ENCODE results near the gene H6PD. TPM values are rescaled to one million over a fixed set of nuclear protein-coding genes. Genes with fewer than 3 reads are reported as not detected.

H6PD gene
- total and polyA plus RNA-seq, 2 experiments from 2014 or later, result 1.2 to 4.7 TPM

DNA sequence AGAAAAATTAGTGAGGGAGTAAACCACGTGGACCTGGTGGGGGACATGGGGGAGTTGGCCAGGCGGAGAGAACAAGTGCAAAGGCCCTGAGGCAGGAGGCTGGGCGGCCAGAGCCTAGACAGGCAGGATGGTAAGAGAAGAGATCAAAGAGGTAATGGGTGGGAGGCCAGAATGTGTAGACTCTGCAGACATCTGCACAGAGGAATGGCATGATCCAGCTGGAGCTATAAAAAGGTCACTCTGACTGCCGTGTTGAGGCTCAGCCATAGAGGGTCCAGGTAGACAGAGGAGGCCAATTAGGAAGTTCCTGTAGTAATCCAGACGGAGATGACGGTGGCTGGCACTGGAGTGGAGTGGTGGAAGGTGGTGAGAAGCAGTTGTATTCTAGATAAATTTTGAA lies 3.6 kb downstream of the H6PD start:
- no peaks in the 10 kb centered on the region for H3K27me3 ChIP-seq (ENCODE audit: insufficient read depth)
- no peak overlapping the region for H3K27ac ChIP-seq (ENCODE audit: low read depth)
- no peak overlapping the region for H3K4me3 Mint-ChIP-seq
- H4K20me1 ChIP-seq (replicated peaks; ENCODE audit: insufficient read depth), result no peaks in the 10 kb centered on the region
- no peaks in the 10 kb centered on the region; the same call in 2 of the 3 replicates for H3K36me3 Mint-ChIP-seq (ENCODE audit: low read depth)
- no peak overlapping the region for H2AFZ ChIP-seq
- TF ChIP-seq, protein P1, sequence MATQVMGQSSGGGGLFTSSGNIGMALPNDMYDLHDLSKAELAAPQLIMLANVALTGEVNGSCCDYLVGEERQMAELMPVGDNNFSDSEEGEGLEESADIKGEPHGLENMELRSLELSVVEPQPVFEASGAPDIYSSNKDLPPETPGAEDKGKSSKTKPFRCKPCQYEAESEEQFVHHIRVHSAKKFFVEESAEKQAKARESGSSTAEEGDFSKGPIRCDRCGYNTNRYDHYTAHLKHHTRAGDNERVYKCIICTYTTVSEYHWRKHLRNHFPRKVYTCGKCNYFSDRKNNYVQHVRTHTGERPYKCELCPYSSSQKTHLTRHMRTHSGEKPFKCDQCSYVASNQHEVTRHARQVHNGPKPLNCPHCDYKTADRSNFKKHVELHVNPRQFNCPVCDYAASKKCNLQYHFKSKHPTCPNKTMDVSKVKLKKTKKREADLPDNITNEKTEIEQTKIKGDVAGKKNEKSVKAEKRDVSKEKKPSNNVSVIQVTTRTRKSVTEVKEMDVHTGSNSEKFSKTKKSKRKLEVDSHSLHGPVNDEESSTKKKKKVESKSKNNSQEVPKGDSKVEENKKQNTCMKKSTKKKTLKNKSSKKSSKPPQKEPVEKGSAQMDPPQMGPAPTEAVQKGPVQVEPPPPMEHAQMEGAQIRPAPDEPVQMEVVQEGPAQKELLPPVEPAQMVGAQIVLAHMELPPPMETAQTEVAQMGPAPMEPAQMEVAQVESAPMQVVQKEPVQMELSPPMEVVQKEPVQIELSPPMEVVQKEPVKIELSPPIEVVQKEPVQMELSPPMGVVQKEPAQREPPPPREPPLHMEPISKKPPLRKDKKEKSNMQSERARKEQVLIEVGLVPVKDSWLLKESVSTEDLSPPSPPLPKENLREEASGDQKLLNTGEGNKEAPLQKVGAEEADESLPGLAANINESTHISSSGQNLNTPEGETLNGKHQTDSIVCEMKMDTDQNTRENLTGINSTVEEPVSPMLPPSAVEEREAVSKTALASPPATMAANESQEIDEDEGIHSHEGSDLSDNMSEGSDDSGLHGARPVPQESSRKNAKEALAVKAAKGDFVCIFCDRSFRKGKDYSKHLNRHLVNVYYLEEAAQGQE (IDR thresholded peaks at IDR 0.05; ENCODE audit: unreplicated experiment), result no peak
- TF ChIP-seq, protein P2, sequence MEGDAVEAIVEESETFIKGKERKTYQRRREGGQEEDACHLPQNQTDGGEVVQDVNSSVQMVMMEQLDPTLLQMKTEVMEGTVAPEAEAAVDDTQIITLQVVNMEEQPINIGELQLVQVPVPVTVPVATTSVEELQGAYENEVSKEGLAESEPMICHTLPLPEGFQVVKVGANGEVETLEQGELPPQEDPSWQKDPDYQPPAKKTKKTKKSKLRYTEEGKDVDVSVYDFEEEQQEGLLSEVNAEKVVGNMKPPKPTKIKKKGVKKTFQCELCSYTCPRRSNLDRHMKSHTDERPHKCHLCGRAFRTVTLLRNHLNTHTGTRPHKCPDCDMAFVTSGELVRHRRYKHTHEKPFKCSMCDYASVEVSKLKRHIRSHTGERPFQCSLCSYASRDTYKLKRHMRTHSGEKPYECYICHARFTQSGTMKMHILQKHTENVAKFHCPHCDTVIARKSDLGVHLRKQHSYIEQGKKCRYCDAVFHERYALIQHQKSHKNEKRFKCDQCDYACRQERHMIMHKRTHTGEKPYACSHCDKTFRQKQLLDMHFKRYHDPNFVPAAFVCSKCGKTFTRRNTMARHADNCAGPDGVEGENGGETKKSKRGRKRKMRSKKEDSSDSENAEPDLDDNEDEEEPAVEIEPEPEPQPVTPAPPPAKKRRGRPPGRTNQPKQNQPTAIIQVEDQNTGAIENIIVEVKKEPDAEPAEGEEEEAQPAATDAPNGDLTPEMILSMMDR (conservative IDR thresholded peaks at IDR 0.05; ENCODE audit: low read depth in 2 of 2), result no peak
- TF ChIP-seq STAT1 (IDR thresholded peaks at IDR 0.05; ENCODE audit: unreplicated experiment), result no peak
- TF ChIP-seq, protein P3, sequence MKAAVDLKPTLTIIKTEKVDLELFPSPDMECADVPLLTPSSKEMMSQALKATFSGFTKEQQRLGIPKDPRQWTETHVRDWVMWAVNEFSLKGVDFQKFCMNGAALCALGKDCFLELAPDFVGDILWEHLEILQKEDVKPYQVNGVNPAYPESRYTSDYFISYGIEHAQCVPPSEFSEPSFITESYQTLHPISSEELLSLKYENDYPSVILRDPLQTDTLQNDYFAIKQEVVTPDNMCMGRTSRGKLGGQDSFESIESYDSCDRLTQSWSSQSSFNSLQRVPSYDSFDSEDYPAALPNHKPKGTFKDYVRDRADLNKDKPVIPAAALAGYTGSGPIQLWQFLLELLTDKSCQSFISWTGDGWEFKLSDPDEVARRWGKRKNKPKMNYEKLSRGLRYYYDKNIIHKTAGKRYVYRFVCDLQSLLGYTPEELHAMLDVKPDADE (IDR thresholded peaks at IDR 0.05), result no peak
- TF ChIP-seq ZNF114 (CRISPR knock-in tag; IDR thresholded peaks at IDR 0.05), result no peak
- no peak for TF ChIP-seq ZNF331 (CRISPR knock-in tag; IDR thresholded peaks at IDR 0.05; ENCODE audit: low read depth)
- no peak for TF ChIP-seq EZH2phosphoT487 (IDR thresholded peaks at IDR 0.05; ENCODE audit: unreplicated experiment)
- TF ChIP-seq NANOG (IDR thresholded peaks at IDR 0.05; ENCODE audit: borderline replicate concordance), result no peak
- TF ChIP-seq POLR2AphosphoS5 (IDR thresholded peaks at IDR 0.05; ENCODE audit: low read depth), result no peak
- TF ChIP-seq JUNB (IDR thresholded peaks at IDR 0.05; ENCODE audit: unreplicated experiment), result no peak
- TF ChIP-seq CREB1 (CRISPR knock-in tag; IDR thresholded peaks at IDR 0.05; ENCODE audit: low read depth), result no peak
- no peak for TF ChIP-seq EZH2 (IDR thresholded peaks at IDR 0.05; ENCODE audit: low read depth, unreplicated experiment)
- TF ChIP-seq, protein P4, sequence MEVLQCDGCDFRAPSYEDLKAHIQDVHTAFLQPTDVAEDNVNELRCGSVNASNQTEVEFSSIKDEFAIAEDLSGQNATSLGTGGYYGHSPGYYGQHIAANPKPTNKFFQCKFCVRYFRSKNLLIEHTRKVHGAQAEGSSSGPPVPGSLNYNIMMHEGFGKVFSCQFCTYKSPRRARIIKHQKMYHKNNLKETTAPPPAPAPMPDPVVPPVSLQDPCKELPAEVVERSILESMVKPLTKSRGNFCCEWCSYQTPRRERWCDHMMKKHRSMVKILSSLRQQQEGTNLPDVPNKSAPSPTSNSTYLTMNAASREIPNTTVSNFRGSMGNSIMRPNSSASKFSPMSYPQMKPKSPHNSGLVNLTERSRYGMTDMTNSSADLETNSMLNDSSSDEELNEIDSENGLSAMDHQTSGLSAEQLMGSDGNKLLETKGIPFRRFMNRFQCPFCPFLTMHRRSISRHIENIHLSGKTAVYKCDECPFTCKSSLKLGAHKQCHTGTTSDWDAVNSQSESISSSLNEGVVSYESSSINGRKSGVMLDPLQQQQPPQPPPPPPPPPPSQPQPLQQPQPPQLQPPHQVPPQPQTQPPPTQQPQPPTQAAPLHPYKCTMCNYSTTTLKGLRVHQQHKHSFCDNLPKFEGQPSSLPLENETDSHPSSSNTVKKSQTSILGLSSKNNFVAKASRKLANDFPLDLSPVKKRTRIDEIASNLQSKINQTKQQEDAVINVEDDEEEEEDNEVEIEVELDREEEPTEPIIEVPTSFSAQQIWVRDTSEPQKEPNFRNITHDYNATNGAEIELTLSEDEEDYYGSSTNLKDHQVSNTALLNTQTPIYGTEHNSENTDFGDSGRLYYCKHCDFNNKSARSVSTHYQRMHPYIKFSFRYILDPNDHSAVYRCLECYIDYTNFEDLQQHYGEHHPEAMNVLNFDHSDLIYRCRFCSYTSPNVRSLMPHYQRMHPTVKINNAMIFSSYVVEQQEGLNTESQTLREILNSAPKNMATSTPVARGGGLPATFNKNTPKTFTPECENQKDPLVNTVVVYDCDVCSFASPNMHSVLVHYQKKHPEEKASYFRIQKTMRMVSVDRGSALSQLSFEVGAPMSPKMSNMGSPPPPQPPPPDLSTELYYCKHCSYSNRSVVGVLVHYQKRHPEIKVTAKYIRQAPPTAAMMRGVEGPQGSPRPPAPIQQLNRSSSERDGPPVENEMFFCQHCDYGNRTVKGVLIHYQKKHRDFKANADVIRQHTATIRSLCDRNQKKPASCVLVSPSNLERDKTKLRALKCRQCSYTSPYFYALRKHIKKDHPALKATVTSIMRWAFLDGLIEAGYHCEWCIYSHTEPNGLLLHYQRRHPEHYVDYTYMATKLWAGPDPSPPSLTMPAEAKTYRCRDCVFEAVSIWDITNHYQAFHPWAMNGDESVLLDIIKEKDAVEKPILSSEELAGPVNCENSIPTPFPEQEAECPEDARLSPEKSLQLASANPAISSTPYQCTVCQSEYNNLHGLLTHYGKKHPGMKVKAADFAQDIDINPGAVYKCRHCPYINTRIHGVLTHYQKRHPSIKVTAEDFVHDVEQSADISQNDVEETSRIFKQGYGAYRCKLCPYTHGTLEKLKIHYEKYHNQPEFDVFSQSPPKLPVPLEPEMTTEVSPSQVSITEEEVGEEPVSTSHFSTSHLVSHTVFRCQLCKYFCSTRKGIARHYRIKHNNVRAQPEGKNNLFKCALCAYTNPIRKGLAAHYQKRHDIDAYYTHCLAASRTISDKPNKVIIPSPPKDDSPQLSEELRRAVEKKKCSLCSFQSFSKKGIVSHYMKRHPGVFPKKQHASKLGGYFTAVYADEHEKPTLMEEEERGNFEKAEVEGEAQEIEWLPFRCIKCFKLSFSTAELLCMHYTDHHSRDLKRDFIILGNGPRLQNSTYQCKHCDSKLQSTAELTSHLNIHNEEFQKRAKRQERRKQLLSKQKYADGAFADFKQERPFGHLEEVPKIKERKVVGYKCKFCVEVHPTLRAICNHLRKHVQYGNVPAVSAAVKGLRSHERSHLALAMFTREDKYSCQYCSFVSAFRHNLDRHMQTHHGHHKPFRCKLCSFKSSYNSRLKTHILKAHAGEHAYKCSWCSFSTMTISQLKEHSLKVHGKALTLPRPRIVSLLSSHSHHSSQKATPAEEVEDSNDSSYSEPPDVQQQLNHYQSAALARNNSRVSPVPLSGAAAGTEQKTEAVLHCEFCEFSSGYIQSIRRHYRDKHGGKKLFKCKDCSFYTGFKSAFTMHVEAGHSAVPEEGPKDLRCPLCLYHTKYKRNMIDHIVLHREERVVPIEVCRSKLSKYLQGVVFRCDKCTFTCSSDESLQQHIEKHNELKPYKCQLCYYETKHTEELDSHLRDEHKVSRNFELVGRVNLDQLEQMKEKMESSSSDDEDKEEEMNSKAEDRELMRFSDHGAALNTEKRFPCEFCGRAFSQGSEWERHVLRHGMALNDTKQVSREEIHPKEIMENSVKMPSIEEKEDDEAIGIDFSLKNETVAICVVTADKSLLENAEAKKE (CRISPR knock-in tag; IDR thresholded peaks at IDR 0.05), result no peak
- H3K36me3 ChIP-seq (ENCODE audit: insufficient read depth), result no peaks in the 10 kb centered on the region
- DNase-seq (ENCODE audit: low spot score), result no peak
- H3K27me3 Mint-ChIP-seq (ENCODE audit: insufficient read depth, low read depth, poor library complexity), result peaks cover 8% of the 10 kb centered on the region
- H3K4me1 Mint-ChIP-seq, result peaks cover 33% of the 10 kb centered on the region
- H3K9me2 ChIP-seq (ENCODE audit: insufficient read depth), result no peaks in the 10 kb centered on the region
- peaks cover 6% of the 10 kb centered on the region; the same call in 1 of the 2 replicates for H3F3A ChIP-seq (replicated peaks; ENCODE audit: low read depth)
- H3K4me1 ChIP-seq (ENCODE audit: insufficient read depth), result peaks cover 25% of the 10 kb centered on the region
- H3K9me3 Mint-ChIP-seq, result no peaks in the 10 kb centered on the region
- ATAC-seq, result no peak
- H3K4me2 ChIP-seq, result no peak overlapping the region
- H3K79me2 ChIP-seq (replicated peaks; ENCODE audit: insufficient read depth), result no peaks in the 10 kb centered on the region
- H3K27ac Mint-ChIP-seq, result no peak overlapping the region
- H3K4me3 ChIP-seq, result no peak overlapping the region
